KG1 (cell line): ENCODE data around the gene FGF8.
A peak's percentile ranks its signal among the peaks of the same experiment; 100 is the strongest.

ENCODE experiments used
- DNase-seq: peaks from one replicate; lab custom pipeline; 2025; lab: John Stamatoyannopoulos, UW

FGF8 gene

DNA sequence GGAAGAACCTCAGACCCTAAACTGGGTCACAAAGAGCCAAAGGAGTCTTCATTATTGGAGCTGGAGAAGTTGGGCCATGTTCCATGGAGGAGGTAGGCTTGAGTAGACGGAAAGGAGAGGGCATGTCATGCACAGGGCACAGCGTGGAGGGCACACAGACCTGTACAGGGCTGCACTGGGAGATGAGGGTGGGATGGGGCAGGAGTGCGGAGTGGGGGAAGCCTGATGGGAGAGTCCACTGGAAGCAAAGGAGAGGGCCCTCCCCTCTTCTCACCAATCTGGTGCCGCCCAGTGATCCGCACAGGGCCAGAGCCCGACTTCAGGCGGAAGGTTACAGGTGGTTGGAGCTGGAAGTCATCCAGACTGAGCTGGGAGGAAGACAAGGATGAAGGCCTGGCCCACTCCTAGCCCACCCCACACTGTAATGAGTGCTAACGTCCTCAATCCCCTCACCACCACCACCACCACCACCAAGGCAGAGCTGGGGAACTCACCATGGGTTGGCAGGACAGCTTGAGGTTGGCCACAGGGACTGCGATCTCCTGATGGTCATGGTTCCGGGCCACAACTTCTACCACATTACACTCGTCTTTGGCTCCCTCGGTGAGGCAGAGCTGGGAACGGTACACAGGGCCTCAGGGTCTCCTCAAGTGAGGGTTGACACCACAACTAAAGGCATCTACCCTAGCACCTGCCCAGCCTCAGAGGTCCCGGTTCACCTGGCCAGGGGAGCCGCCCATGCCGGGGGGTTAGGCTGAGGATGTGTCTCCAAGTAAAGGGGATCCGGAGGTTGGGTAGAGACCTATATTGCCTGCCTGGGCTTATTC lies 6.3 kb upstream of the FGF8 start:
- DNase-seq, result no peak

DNA sequence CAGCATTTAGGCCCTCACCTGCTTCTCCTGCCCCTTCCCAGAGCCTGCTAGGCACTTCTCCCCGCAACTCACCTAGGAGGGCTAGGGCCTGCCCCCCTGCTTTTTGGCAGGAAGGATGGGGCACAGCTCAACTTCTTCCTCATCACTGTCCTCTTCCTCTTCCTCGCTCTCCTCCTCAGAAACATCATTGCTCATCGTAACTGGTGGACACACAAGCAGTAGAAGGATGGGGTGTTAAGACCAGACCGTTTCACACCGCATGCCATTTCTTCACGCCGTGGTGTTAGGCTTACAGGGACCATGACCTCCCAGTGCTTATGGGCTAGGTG lies 5.7 kb upstream of the FGF8 start:
- no peak for DNase-seq

- peak; percentile 22 for DNase-seq
Observed at GRCh38 chr10:101780818-101781654, 5.1 kb upstream of the FGF8 start.

DNA sequence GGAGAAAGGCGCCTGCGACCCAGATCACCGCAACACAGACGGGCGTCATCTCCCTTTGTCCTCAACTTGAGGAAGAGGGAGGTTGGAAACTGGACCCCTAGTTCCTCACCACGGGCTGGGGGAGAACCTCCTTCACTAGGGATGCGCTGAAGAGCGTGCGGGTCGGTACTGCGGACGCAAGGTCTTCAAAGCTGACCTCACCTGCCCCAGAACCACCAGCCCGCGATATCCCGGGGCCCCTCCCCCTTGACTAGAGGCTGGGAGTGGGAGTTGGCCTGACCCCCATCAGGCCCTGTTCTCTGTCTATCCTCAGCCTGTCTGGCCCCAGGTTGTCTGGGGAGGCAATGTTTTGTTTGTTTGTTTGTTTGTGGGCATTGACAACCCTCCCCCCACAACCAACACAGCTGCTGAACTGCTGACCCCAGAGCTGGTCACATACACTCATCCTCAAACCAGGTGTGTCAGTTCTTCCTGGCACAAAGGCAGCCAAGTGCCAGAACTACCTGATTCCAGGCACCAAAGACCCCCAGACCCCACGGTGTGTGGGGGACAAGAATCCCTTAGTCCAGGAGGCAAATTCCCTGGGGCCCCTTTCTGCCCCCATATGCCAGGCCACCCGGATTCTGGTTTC lies 4.4 kb upstream of the FGF8 start:
- no peak for DNase-seq

DNA sequence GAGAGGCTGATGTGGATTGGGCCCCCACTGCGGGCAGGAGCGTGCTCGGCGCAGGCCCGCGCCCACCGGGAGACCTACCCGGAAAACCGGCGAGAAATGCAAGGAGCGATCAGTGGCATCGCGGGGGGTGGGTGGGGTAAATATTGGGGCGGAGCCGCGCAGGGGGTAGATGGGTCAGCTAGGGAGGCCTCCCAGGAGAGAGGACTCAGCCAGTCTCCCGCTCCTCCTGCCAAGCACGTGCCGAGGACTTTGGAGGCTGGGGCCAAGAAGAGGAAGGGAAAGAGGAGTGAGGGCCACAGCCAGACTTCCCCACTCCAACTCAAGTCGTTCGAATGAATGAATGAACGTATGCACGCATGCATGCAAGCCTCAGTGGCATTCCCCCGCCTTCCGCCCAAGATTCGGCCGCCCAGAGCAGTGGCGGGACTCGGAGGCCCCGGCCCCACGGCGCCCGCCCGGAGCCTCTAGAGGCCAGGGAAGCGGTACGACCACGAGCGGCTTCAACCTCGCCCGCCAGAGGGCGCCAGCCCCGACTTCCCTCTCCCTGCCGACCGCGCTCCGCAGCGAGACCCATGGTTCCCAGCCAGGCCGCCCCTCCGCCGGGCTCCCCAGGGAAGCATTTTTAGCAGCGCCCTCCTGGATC lies 3.8 kb upstream of the FGF8 start:
- no peak for DNase-seq

- no peak for DNase-seq
Observed at GRCh38 chr10:101778781-101779543, 3.0 kb upstream of the FGF8 start.

DNA sequence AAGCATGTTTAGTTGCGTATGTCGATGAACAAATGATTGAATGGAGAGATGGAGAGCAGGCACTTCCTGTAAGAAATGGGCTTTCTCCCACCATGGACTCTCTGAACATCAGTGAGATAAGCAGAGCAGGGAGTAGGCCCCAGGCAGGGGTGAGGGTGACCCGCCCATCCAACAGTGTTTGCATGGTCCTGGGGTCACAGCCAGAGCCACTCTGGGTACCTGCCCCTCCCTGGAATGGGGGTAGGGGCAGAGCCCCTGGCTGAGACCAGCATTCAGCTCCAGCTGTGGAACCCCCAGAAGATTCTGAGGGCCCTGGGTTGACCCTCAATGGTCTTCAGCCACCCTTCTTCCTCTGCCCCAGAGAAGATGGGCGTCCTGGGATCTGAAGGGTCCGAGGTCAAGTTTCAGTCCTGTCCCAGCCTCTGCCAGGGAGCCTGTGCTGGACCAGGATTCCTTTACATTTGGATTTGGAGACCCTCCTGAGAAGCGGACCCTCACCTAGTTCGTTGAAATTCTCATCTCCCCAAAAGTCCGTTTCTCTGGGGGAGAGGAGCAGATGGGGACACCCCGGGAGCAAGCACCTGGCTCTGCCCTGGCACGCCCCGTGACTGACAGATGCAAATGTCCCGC lies 2.4 kb upstream of the FGF8 start:
- no peak for DNase-seq

- no peak for DNase-seq
Observed at GRCh38 chr10:101777619-101778145, 1.8 kb upstream of the FGF8 start.

GRCh38 chr10:101776161-101776817 lies 375 bp upstream of the FGF8 start:
- DNase-seq, result no peak

GRCh38 chr10:101774589-101775272 lies 1.2 kb downstream of the FGF8 start:
- DNase-seq, result no peak

GRCh38 chr10:101773923-101774588 lies 1.9 kb downstream of the FGF8 start:
- DNase-seq, result no peak

- no peak for DNase-seq
Observed at GRCh38 chr10:101772895-101773761, 2.8 kb downstream of the FGF8 start.

DNA sequence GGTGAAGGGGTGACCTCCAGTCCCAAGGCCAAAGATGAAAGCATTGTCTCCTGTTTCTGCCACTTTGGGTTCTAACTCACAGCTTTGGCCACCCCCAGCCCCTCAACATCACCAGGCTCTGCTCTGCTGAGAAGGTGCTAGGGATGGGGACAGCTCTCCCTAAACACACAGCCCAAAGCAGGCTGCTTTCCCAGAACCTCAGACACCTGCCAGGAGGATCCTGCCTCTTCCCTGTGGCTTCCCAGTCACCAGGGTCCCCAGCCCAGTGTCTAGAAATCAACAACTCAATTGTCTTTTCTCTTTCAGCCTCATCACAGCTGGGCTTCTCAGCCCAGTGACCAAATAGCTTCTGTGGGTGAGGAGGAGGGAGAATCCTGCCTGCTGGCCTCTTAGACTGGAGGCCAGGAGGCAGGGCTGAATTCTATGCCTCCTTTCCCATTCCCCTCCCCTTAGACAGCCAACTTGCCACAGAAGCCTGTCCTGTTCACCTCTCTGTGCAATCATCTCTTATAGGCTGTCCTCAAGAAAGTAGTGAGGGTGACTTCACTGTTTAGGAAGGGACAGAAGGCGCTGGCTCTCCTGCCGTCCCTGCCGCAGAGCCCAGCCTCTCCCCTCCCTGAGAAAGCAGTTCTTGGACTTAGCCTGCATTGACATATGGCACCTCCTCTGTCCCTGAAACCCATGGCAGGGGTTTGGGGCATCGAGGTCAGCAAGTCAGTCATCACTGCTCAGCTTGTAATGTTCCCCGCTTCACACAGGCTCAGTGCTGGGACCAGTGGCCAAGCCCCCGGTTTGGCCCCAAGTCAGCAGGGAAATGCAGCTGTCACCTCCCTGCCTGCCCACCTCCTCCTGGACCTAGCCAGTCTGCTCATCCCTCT lies 3.7 kb downstream of the FGF8 start:
- DNase-seq, result no peak

DNA sequence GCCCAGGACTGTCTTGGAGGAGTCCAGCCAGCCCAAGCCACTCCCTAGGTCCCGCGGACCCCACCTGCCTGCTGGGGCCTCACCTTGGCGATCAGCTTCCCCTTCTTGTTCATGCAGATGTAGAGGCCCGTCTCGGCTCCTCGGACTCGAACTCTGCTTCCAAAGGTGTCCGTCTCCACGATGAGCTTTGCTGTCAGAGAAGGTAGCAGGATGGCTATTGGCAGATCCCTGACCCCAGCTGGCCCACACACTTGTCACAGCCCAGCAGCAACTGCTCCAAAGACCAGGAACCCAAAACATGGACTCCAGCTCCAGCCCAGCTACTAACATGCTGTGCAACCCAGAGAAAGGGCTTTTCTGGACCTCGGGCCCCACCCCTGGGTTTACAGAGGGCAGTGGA lies 4.5 kb downstream of the FGF8 start:
- no peak for DNase-seq

DNA sequence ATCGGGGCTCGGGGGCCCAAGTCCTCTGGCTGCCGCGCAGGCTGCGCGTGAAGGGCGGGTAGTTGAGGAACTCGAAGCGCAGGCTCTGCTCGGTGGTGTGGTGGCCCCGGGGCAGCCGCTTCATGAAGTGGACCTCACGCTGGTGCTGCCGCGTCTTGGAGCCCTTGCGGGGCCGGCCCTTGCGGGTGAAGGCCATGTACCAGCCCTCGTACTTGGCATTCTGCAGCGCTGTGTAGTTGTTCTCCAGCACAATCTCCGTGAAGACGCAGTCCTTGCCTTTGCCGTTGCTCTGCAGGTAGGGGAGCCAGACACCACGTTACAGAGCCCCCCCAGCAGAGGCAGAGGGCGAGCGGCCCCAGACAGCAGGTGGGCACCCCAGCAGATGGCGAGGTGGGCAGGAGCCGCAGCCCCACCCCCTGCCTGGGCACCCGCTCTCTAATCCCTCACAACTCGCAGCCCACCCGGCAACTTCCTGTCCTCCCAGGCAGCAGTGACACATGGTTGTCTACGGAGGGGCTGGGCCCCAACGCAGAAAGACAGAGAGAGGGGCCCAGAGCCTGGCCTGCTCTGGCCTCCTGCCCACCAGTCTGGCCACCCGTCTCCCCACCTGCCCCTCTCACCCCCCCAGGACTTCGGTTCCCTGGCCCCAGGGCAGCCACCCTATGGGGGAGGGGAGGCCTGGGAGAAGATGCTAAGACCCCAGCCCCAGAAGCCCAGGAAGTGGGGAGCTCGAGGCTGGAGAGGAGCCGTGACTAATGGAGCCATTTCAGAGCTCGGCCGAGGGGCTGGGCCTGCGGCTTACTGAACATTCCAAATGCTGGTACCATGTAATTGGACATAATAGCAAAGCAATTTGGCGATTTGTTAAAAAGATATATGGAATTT lies 5.3 kb downstream of the FGF8 start:
- DNase-seq, result no peak

DNA sequence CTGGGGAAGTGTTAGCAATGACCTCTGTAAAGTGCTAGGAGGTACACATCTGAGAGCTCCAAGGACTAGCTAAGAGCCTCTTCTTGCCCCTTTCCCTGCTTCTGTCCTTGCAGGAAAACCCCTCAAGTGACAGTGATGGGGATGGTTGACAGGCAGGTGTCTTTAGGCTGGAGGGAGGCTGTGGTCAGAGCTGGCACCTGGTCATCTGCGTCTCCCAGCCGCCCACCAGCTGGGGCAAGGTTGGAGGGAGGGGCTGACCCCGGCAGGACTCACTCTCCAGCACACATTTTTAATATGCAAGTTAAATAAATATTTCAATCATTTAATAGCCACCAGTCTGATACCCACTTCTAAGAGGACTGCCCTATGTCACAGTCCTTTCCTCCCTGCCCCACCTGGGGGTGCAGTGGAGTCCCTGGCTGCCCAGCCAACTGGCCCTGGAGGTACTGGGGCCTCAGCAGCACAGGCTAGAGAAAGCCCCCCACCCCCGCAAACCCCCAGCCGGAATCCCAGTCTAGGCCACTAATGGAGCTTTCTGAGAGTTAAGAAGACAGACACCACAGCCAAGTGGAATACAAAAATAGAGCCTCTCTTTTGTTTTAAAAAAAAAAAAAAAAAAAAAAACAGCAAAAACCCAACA lies 6.3 kb downstream of the FGF8 start:
- DNase-seq, result no peak
